B cell (primary cell): ENCODE measurements around the gene DRAP1. TPM values are rescaled to one million over a fixed set of nuclear protein-coding genes. Genes with fewer than 3 reads are reported as not detected.

ENCODE experiments used
- ATAC-seq: fragments of 200-7000 bp; cut with Tn5 transposase; one replicate; pipeline ENCODE4 v1.10.0; 2021; ENCODE audit warnings: low read depth, mild to moderate bottlenecking, moderate number of reproducible peaks, moderate library complexity
- CTCF ChIA-PET: fragments of 350-600 bp; sonication (Branson Sonifier 250); formaldehyde crosslinking; loops from one replicate; lab custom pipeline; 2021; ENCODE audit warnings: antibody characterized with exemption, inconsistent platforms; lab: Charles Lee
- POLR2A ChIA-PET: fragments of 350-600 bp; sonication (Branson Sonifier 250); formaldehyde crosslinking; loops from one replicate; lab custom pipeline; 2021; ENCODE audit warnings: antibody characterized with exemption; lab: Charles Lee
- DNase-seq: peaks from one replicate; pipeline ENCODE4 v3.0.0; 2013
- H2AFZ ChIP-seq: 2 replicates; pipeline ENCODE4 v1.6.1; 2012; ENCODE audit warnings: mild to moderate bottlenecking, low read depth, low read length; ENCODE audit not compliant: insufficient read depth, poor library complexity, severe bottlenecking
- H3K27ac ChIP-seq, 2 donors: 1 replicate in 1 of 2; 2 replicates in 1 of 2; pipeline ENCODE4 v1.5.1; 2012 to 2013; ENCODE audit warnings: low read length in 2 of 2, mild to moderate bottlenecking in 2 of 2, moderate library complexity in 1 of 2
- H3K27me3 ChIP-seq, 4 experiments: fragments of 200-600 bp in 1 of 4; sonication (generic) in 1 of 4; replicated peaks in 1 of 4; 1 replicate in 2 of 4; 2 replicates in 2 of 4; pipeline versions ENCODE4 v1.6.1 to v1.7.0; 2013 to 2016; ENCODE audit warnings: low read length in 3 of 4, mild to moderate bottlenecking in 2 of 4, mixed read lengths in 1 of 4, moderate library complexity in 1 of 4; ENCODE audit not compliant: insufficient read depth in 4 of 4, control insufficient read depth in 3 of 4; ENCODE audit errors: control extremely low read depth in 1 of 4
- H3K36me3 ChIP-seq, 2 experiments: replicated peaks in 1 of 2; 1 replicate in 1 of 2; 2 replicates in 1 of 2; pipeline versions ENCODE4 v1.6.1 to v1.7.1; 2013; ENCODE audit warnings: low read length in 1 of 2; ENCODE audit not compliant: insufficient read depth in 2 of 2, control insufficient read depth in 1 of 2; ENCODE audit errors: control extremely low read depth in 1 of 2, extremely low read depth in 1 of 2
- H3K4me1 ChIP-seq, 2 donors: fragments of 200-600 bp in 1 of 2; sonication (generic) in 1 of 2; 1 replicate in 1 of 2; 2 replicates in 1 of 2; pipeline versions ENCODE4 v1.5.1 to v1.6.1; 2013 to 2017; ENCODE audit warnings: low read length in 2 of 2; ENCODE audit not compliant: control insufficient read depth in 2 of 2, insufficient read depth in 2 of 2
- H3K4me2 ChIP-seq: replicated peaks from 2 replicates; pipeline ENCODE3; 2012; ENCODE audit warnings: mild to moderate bottlenecking, low read depth, low read length; ENCODE audit not compliant: poor library complexity, severe bottlenecking
- H3K4me3 ChIP-seq, 5 experiments: fragments of 200-600 bp in 1 of 5; sonication (generic) in 1 of 5; 1 replicate in 3 of 5; 2 replicates in 2 of 5; pipeline versions ENCODE4 v1.5.1 to v1.7.0; 2011 to 2016; ENCODE audit warnings: low read length in 4 of 5, mild to moderate bottlenecking in 4 of 5, low read depth in 2 of 5, control low read depth in 1 of 5, moderate library complexity in 1 of 5; ENCODE audit not compliant: insufficient read depth in 1 of 5; ENCODE audit errors: control extremely low read depth in 1 of 5, extremely low read depth in 1 of 5
- H3K79me2 ChIP-seq: fragments of 200-600 bp; sonication (generic); one replicate; pipeline ENCODE4 v1.6.0; 2016; ENCODE audit warnings: low read length; ENCODE audit not compliant: control insufficient read depth, insufficient read depth
- H3K9ac ChIP-seq: fragments of 200-600 bp; sonication (generic); 2 replicates; pipeline ENCODE4 v1.6.1; 2017; ENCODE audit warnings: mild to moderate bottlenecking, low read length, moderate library complexity
- H3K9me3 ChIP-seq, 3 donors: one replicate each; pipeline versions ENCODE4 v1.6.1 to v1.7.1; 2013; ENCODE audit warnings: low read length in 2 of 3; ENCODE audit not compliant: control insufficient read depth in 2 of 3, insufficient read depth in 1 of 3; ENCODE audit errors: control extremely low read depth in 1 of 3
- H4K20me1 ChIP-seq: 2 replicates; pipeline ENCODE4 v1.6.0; 2012; ENCODE audit warnings: mild to moderate bottlenecking, low read length; ENCODE audit not compliant: insufficient read depth, control insufficient read depth, poor library complexity, severe bottlenecking
- H3K27ac Mint-ChIP-seq: one replicate; pipeline ENCODE4 v1.8.0; 2021; ENCODE audit warnings: mixed read lengths
- H3K27me3 Mint-ChIP-seq: one replicate; pipeline ENCODE4 v1.8.0; 2021; ENCODE audit warnings: mixed read lengths
- H3K4me1 Mint-ChIP-seq: one replicate; pipeline ENCODE4 v1.8.0; 2021; ENCODE audit warnings: mixed read lengths
- H3K4me3 Mint-ChIP-seq: one replicate; pipeline ENCODE4 v1.8.0; 2021; ENCODE audit warnings: mixed read lengths
- H3K9me3 Mint-ChIP-seq: one replicate; pipeline ENCODE4 v1.8.0; 2022; ENCODE audit warnings: mixed read lengths; ENCODE audit not compliant: insufficient read depth
- CTCF ChIP-seq: fragments of 200-600 bp; IDR thresholded peaks from one replicate; pipeline ENCODE4 v1.8.0; 2022; ENCODE audit warnings: antibody characterized with exemption, mild to moderate bottlenecking
- EZH2 ChIP-seq: IDR thresholded peaks from 2 replicates; pipeline ENCODE4 v1.6.1; 2012; ENCODE audit warnings: borderline replicate concordance, low read depth, mild to moderate bottlenecking, moderate library complexity, low read length; ENCODE audit not compliant: insufficient read depth, poor library complexity, severe bottlenecking
- WGBS: methylation state at CpG from one replicate; pipeline ENCODE4 v1.1.5; 2013; ENCODE audit warnings: missing lambda C conversion rate; ENCODE audit not compliant: insufficient coverage; 5-methylcytosine and 5-hydroxymethylcytosine counted together
- intact Hi-C: fragments of 100-400 bp; cut with micrococcal nuclease; formaldehyde crosslinking; loops from one replicate; pipeline ENCODE4 v1.10.0; 2022
- polyA plus RNA-seq: library from polyadenylated mRNA; depleted of rRNA; stranded (reverse); fragments of >200 nt; gene quantifications from 2 replicates; pipeline ENCODE4 v1.2.3, GENCODE V29; 2012
- total RNA-seq, 2 donors: library from RNA; stranded (reverse); fragments of 120-200 nt in 1 of 2; gene quantifications; 1 replicate in 1 of 2; 2 replicates in 1 of 2; pipeline versions ENCODE4 v1.2.3 to v1.2.4, GENCODE V29; 2013 to 2022

DRAP1 gene
- total and polyA plus RNA-seq, 2 donors (not counting 1 experiment from before 2014, with no cell fraction given): 71.7 to 83.9 TPM

GRCh38 chr11:65885808-65886536 lies 33.3 kb upstream of the DRAP1 start:
- 97% methylated on average over 3 of the region's 12 CpGs for WGBS
- H3K9ac ChIP-seq: no peak overlapping the region
- ChIA-PET CTCF (interaction anchor here (0.7 to 15.5 kb wide), 28 partner anchors 10 to 1035 kb away, joined by 3 to 244 read pairs (median 10); partner anchors contain the start of genes AP5B1, C11orf68, CFL1 and FOSL1), POLR2A (interaction anchor here (2.3 to 3.3 kb wide), 2 partner anchors 12 to 27 kb away, joined by 11 to 13 read pairs; partner anchors contain the start of genes CFL1 and MUS81)
- H3K4me1 ChIP-seq: peaks cover 28 to 44% of the 10 kb centered on the region in 2 donors
- H3K27me3 ChIP-seq: no peaks in the 10 kb centered on the region
- no peak overlapping the region for H2AFZ ChIP-seq
- DNase-seq (no peak), ATAC-seq (no peak)
- no peaks in the 10 kb centered on the region for H3K9me3 ChIP-seq
- intact Hi-C loops: no loop called here
- no peak overlapping the region for H3K4me2 ChIP-seq
- no peak overlapping the region for H3K27ac ChIP-seq
- peaks cover 9% of the 10 kb centered on the region for H4K20me1 ChIP-seq
- Mint-ChIP-seq H3K27me3 (no peaks in the 10 kb centered on the region), H3K4me3 (peak overlapping the region; percentile 98), H3K9me3 (no peaks in the 10 kb centered on the region), H3K4me1 (peaks cover 53% of the 10 kb centered on the region), H3K27ac (no peak overlapping the region)
- TF ChIP-seq CTCF: no peak
- TF ChIP-seq EZH2: no peak
- H3K4me3 ChIP-seq: no peak overlapping the region
- peaks cover 24% of the 10 kb centered on the region for H3K79me2 ChIP-seq
- peaks cover 0 to 31% of the 10 kb centered on the region in 2 experiments for H3K36me3 ChIP-seq
